A673 (cell line): ENCODE results near the gene GPR62.

Experiments used
- CTCF ChIP-seq: fragments of 300-800, 200-600 bp; sonication (generic); conservative IDR thresholded peaks from 2 replicates; pipeline ENCODE4 v1.5.1; 2017; ENCODE audit warnings: low read depth, mild to moderate bottlenecking, antibody characterized with exemption, low read length, moderate library complexity, mixed read lengths
- EZH2 ChIP-seq: fragments of 200-600 bp; sonication (generic); IDR thresholded peaks from 2 replicates; pipeline ENCODE4 v1.6.1; 2017; ENCODE audit warnings: borderline replicate concordance, low read depth, mild to moderate bottlenecking, mixed read lengths, antibody characterized with exemption, low read length; ENCODE audit not compliant: poor library complexity, severe bottlenecking

- TF ChIP-seq EZH2 (no peak), CTCF (no peak)
Observed at GRCh38 chr3:51948016-51948580, 7.1 kb upstream of the GPR62 start.
